Stomach (tissue), 9 donors: ENCODE measurements around the gene LARGE2. TPM values are rescaled to one million over a fixed set of nuclear protein-coding genes. Genes with fewer than 3 reads are reported as not detected.

ENCODE experiments used
- DNase-seq, 2 donors: peaks; one replicate each; pipeline versions ENCODE4 v3.0.0 to v3.0.0-alpha.2; 2013 to 2019
- H3K27ac ChIP-seq, 5 donors: fragments of 200-600 bp in 4 of 5; sonication (generic) in 4 of 5; one replicate each; pipeline ENCODE4 v1.5.1; 2013 to 2019; ENCODE audit warnings: mild to moderate bottlenecking in 1 of 5, moderate library complexity in 1 of 5
- H3K27me3 ChIP-seq, 3 donors: fragments of 200-600 bp; sonication (generic); one replicate each; pipeline ENCODE4 v1.5.1; 2017 to 2019; ENCODE audit warnings: mixed run types in 1 of 3
- H3K36me3 ChIP-seq, 4 donors: fragments of 200-600 bp; sonication (generic); 1 replicate in 3 of 4; 2 replicates in 1 of 4; pipeline ENCODE4 v1.5.1; 2016 to 2019
- H3K4me1 ChIP-seq, 4 donors: fragments of 200-600 bp; sonication (generic); one replicate each; pipeline ENCODE4 v1.5.1; 2016 to 2019
- H3K4me3 ChIP-seq, 4 donors: fragments of 200-600 bp; sonication (generic) in 3 of 4; one replicate each; pipeline ENCODE4 v1.5.1; 2016 to 2019; ENCODE audit warnings: mild to moderate bottlenecking in 1 of 4
- H3K9me3 ChIP-seq, 4 donors: fragments of 200-600 bp; sonication (generic); one replicate each; pipeline ENCODE4 v1.5.1; 2016 to 2019
- EP300 ChIP-seq: sonication (generic); formaldehyde crosslinking; IDR thresholded peaks from one replicate; pipeline ENCODE4 v1.6.1; 2017; ENCODE audit warnings: antibody characterized with exemption
- POLR2A ChIP-seq, 4 donors: fragments of 450-650 bp; IDR thresholded peaks; one replicate each; pipeline ENCODE4 v1.6.1; 2016; ENCODE audit warnings: antibody characterized with exemption in 4 of 4, control low read depth in 2 of 4, mild to moderate bottlenecking in 1 of 4, moderate library complexity in 1 of 4
- POLR2AphosphoS5 ChIP-seq, 3 donors: sonication (generic); formaldehyde crosslinking; IDR thresholded peaks; one replicate each; pipeline ENCODE4 v1.6.1; 2016; ENCODE audit warnings: antibody characterized with exemption in 3 of 3
- WGBS, 5 donors: extraction: QIAGEN DNeasy Blood & Tissue Kit in 3 of 5; methylation state at CpG; one replicate each; pipeline versions ENCODE4 v1.1.5 to v1.1.7; 2013 to 2018; 5-methylcytosine and 5-hydroxymethylcytosine counted together
- intact Hi-C: fragments of 100-400 bp; cut with DNase I; formaldehyde crosslinking; loops from one replicate; pipeline ENCODE4 v1.15.1; 2023; ENCODE audit warnings: low total_unique reads
- polyA plus RNA-seq, 3 donors: library from polyadenylated mRNA; stranded (reverse); fragments of 200-250 nt; gene quantifications; one replicate each; pipeline ENCODE4 v1.2.3, GENCODE V29; 2013
- total RNA-seq, 5 donors: library from RNA; depleted of rRNA; stranded (reverse); fragments of >200 nt; gene quantifications; one replicate each; pipeline versions ENCODE4 v1.1.0 to v1.2.3, GENCODE V29; 2014 to 2016
- TF ChIP-seq, protein P1 (sequence below), 7 experiments: fragments of 450-650 bp in 4 of 7; fragments of 200-600 bp in 3 of 7; sonication (generic) in 3 of 7; IDR thresholded peaks; one replicate each; pipeline ENCODE4 v1.5.1; 2016 to 2019; ENCODE audit warnings: antibody characterized with exemption in 7 of 7, control low read depth in 2 of 7, mild to moderate bottlenecking in 1 of 7
- donor health status: healthy with polysubstance abuse.
- donor health status: Bipolar disorder and iron deficiency.
- donor health status: healthy.

The LARGE2 gene
- total and polyA plus RNA-seq, 8 donors = 4.2 to 45.1 (median 12.5) TPM; not detected in 2

DNA sequence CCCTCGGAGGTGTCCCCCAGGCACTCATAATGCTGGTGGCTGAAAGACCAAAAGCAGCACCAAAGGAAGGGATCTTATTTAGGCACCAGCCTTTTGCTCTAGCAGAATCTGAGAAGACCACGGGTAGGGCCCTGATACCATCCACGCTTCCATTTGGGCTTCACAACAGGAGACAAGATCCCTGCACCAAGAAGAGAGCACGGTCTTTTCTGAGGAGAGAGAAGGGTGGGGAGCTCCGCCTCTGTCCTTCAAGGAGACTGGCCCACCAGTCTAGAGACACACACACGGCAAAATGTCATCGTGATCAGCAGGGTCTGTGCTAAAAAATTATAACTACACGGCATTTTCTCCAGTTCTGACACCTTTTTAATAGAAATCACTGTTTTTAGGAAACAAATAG, 9.8 kb downstream of the LARGE2 start:
- Histone ChIP-seq H3K27ac (no peak overlapping the region), H3K27me3 (no peaks in the 10 kb centered on the region), H3K9me3 (no peaks in the 10 kb centered on the region), H3K4me3 (no peak overlapping the region), H3K4me1 (peaks cover 6 to 45% (median 42%) of the 10 kb centered on the region in 4 donors), H3K36me3 (peaks cover 23 to 64% (median 62%) of the 10 kb centered on the region in 4 donors)
- WGBS, 5 donors = 90 to 94% (median 92%) methylated on average over 8 of the region's 8 CpGs
- intact Hi-C loops = no loop called here
- TF ChIP-seq POLR2AphosphoS5 (IDR thresholded peaks at IDR 0.05) (no peak), POLR2A (IDR thresholded peaks at IDR 0.05) (no peak), EP300 (no peak)
- TF ChIP-seq, protein P1, sequence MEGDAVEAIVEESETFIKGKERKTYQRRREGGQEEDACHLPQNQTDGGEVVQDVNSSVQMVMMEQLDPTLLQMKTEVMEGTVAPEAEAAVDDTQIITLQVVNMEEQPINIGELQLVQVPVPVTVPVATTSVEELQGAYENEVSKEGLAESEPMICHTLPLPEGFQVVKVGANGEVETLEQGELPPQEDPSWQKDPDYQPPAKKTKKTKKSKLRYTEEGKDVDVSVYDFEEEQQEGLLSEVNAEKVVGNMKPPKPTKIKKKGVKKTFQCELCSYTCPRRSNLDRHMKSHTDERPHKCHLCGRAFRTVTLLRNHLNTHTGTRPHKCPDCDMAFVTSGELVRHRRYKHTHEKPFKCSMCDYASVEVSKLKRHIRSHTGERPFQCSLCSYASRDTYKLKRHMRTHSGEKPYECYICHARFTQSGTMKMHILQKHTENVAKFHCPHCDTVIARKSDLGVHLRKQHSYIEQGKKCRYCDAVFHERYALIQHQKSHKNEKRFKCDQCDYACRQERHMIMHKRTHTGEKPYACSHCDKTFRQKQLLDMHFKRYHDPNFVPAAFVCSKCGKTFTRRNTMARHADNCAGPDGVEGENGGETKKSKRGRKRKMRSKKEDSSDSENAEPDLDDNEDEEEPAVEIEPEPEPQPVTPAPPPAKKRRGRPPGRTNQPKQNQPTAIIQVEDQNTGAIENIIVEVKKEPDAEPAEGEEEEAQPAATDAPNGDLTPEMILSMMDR (IDR thresholded peaks at IDR 0.05) = no peak
- no peak for DNase-seq

DNA sequence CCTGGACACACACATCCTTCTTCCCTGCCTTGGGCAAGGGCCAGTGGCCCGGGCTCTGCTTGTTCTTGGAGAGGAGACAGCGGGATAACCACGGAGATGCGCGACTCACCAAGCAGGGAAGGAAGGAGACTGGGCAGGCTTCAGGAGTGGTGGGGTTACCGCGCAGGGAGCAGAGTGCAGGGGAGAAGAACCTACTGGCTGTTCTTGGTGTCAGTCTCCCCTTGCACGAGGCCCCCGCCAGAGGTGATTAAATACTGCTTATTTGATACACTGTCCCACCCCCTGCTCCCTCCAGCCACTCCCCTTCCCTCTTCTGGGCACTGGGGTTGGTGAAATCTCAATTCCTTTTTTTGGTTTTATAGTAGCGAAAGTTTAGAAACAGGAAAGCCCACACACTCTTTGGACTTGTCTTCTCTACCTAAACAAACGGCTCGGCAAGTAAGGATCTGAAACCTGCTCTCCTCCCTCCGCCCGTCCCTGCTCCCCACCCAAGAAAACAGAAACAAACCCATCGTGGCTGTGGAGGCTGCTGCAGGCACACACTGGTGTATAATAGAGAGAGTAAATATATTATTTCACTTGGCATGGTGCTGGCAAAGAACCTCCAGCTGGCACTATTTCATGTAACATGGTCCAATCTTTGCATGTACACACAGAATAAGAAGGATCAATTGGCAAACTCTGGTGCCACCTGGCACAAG, 10.8 kb downstream of the LARGE2 start:
- Histone ChIP-seq H3K36me3 (peaks cover 23 to 75% (median 73%) of the 10 kb centered on the region in 4 donors), H3K27me3 (no peaks in the 10 kb centered on the region), H3K4me1 (peaks cover 6 to 45% (median 42%) of the 10 kb centered on the region in 4 donors), H3K4me3 (no peak overlapping the region), H3K27ac (peak overlapping the region in 3 of 5 donors; percentile 20 to 44 (median 33)), H3K9me3 (no peaks in the 10 kb centered on the region)
- TF ChIP-seq EP300 (no peak), POLR2AphosphoS5 (IDR thresholded peaks at IDR 0.05) (no peak), POLR2A (IDR thresholded peaks at IDR 0.05) (no peak)
- TF ChIP-seq, protein P1 (IDR thresholded peaks at IDR 0.05) = no peak
- peak in 1 of 2 donors; percentile 79 for DNase-seq
- 46 to 63% (median 53%) methylated on average over 14 to 15 of the region's 15 CpGs for WGBS, 5 donors
- intact Hi-C loops = no loop called here

DNA sequence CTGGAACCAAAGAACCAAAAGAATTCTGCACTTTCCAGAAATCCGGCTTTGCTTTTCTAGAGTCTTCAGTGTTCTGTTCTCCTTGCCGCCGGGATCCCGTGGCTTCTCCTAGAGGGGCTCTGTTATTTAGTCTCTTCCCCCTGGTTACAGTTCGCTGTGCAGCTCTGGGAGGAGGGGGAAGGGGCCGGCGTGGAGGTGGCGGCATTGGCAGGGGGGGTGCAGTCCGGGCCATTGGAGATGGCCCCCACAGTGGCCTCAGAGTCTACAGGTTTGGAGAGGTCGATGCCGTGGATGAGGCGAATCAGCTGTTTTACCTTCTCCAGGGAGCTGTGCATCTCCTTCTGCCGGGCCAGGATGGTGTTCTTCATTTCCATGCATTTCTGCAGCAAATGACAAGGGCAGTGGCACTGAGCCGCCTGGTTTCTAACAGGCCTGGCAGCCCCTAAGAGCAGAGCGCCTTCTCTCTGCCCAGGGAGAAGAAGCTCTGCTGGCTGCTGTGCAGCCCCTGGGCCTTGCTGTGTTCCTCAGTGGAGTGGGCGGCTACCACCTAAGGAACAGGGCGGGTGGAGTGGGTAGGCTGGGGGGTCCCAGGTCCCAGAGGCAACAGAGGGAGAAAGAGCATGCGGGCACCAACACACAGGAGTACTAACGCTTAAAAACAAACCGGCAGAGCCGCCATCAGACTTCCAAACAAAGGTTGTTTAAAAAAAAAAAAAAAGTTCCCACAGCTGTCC, 11.6 kb downstream of the LARGE2 start:
- no peak overlapping the region for H3K4me3 ChIP-seq
- H3K9me3 ChIP-seq = no peaks in the 10 kb centered on the region
- peak overlapping the region in 3 of 5 donors; percentile 12 to 39 (median 20) for H3K27ac ChIP-seq
- DNase-seq = no peak
- peaks cover 6 to 45% (median 41%) of the 10 kb centered on the region in 4 donors for H3K4me1 ChIP-seq
- intact Hi-C loops = no loop called here
- no peaks in the 10 kb centered on the region for H3K27me3 ChIP-seq
- H3K36me3 ChIP-seq = peaks cover 23 to 76% (median 75%) of the 10 kb centered on the region in 4 donors
- 70 to 79% (median 75%) methylated on average over 19 to 21 of the region's 21 CpGs for WGBS, 5 donors
- no peak for TF ChIP-seq POLR2AphosphoS5 (IDR thresholded peaks at IDR 0.05)
- TF ChIP-seq, protein P1 (IDR thresholded peaks at IDR 0.05) = no peak
- no peak for TF ChIP-seq POLR2A (IDR thresholded peaks at IDR 0.05)
- TF ChIP-seq EP300 = no peak

DNA sequence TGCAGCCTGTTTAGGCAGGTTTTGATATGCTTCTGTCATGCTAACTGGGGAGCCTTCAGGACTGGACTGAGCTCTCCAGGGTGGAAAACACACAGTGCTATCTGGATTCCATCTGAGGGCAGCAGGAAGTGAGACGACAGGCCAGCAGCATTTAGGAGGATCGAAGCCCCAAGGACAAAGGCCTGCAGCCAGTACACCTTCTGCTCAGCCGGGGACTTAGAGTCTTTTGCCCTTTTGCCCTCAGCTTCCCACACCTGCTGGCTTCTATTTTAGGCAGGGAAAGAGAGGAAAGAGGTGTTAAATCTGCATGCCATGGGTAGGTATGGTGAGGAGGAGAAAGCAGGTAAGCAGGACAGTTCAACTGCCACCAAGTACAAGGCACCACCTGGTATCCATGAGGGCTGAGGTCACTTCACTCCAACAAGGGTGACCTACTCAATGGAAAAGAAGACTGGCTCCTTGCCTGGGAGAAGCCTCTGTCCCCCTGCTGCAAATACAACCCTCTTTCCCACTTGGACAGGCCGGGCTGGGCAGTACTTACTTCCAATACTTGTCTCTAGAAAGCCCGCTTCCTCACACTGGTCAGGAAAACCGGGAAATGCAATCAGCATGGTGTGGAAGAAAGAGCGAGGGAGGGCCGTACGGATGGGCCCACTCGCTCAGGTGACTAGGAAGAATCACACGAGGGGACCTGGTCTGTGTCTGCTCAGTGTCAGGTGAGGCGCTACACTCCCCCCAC, 12.3 kb downstream of the LARGE2 start:
- TF ChIP-seq POLR2A (IDR thresholded peaks at IDR 0.05) (no peak), POLR2AphosphoS5 (IDR thresholded peaks at IDR 0.05) (no peak), EP300 (no peak)
- TF ChIP-seq, protein P1 (IDR thresholded peaks at IDR 0.05) = no peak
- Histone ChIP-seq H3K9me3 (no peaks in the 10 kb centered on the region), H3K4me1 (peaks cover 6 to 38% (median 35%) of the 10 kb centered on the region in 4 donors), H3K27me3 (no peaks in the 10 kb centered on the region), H3K27ac (peak overlapping the region in 2 of 5 donors; percentile 12 to 39), H3K4me3 (no peak overlapping the region), H3K36me3 (peaks cover 23 to 81% (median 75%) of the 10 kb centered on the region in 4 donors)
- intact Hi-C loops = no loop called here
- WGBS, 5 donors = 72 to 83% (median 76%) methylated on average over 12 of the region's 12 CpGs
- DNase-seq = no peak
